Endodermal cell (in vitro differentiated cells): ENCODE data around the gene CAMK1. TPM values are rescaled to one million over a fixed set of nuclear protein-coding genes. Genes with fewer than 3 reads are reported as not detected.

Experiments
- DNase-seq: peaks from one replicate; pipeline ENCODE4 v3.0.0-alpha.2; 2017
- H3K27ac ChIP-seq: 2 replicates; pipeline ENCODE4 v1.5.1; 2013; ENCODE audit warnings: mild to moderate bottlenecking, low read depth, low read length, moderate library complexity
- H3K27me3 ChIP-seq: 2 replicates; pipeline ENCODE4 v1.6.1; 2013; ENCODE audit warnings: mild to moderate bottlenecking, low read length, moderate library complexity; ENCODE audit not compliant: insufficient read depth, control insufficient read depth, poor library complexity, severe bottlenecking
- H3K36me3 ChIP-seq: 2 replicates; pipeline ENCODE4 v1.7.0; 2013; ENCODE audit warnings: mild to moderate bottlenecking, low read length, moderate library complexity; ENCODE audit not compliant: control insufficient read depth, insufficient read depth
- H3K4me1 ChIP-seq: one replicate; pipeline ENCODE4 v1.7.0; 2013; ENCODE audit warnings: low read length; ENCODE audit not compliant: control insufficient read depth, insufficient read depth
- H3K4me3 ChIP-seq: 2 replicates; pipeline ENCODE4 v1.5.1; 2013; ENCODE audit warnings: mild to moderate bottlenecking, low read length, moderate library complexity
- H3K9ac ChIP-seq: 2 replicates; pipeline ENCODE4 v1.6.1; 2013; ENCODE audit warnings: mild to moderate bottlenecking, low read length, moderate library complexity; ENCODE audit not compliant: poor library complexity, severe bottlenecking; ENCODE audit errors: extremely low read depth
- H3K9me3 ChIP-seq: 2 replicates; pipeline ENCODE4 v1.6.1; 2013; ENCODE audit warnings: mild to moderate bottlenecking, low read length, moderate library complexity; ENCODE audit not compliant: control insufficient read depth
- H3K27ac Mint-ChIP-seq: 2 replicates; pipeline ENCODE4 v1.8.0; 2020; ENCODE audit warnings: mixed read lengths
- H3K27me3 Mint-ChIP-seq: 2 replicates; pipeline ENCODE4 v1.8.0; 2021; ENCODE audit warnings: mild to moderate bottlenecking, mixed read lengths; ENCODE audit not compliant: insufficient read depth
- H3K36me3 Mint-ChIP-seq: 2 replicates; pipeline ENCODE4 v1.8.0; 2020; ENCODE audit warnings: low read depth, mixed read lengths
- H3K4me1 Mint-ChIP-seq: 2 replicates; pipeline ENCODE4 v1.8.0; 2020; ENCODE audit warnings: mixed read lengths
- H3K4me3 Mint-ChIP-seq: 2 replicates; pipeline ENCODE4 v1.8.0; 2020; ENCODE audit warnings: mild to moderate bottlenecking, moderate library complexity, mixed read lengths
- H3K9me3 Mint-ChIP-seq: 2 replicates; pipeline ENCODE4 v1.8.0; 2020; ENCODE audit warnings: mild to moderate bottlenecking, mixed read lengths
- WGBS, 2 experiments: methylation state at CpG; one replicate each; pipeline versions ENCODE4 v1.1.5 to v1.1.7; 2013; ENCODE audit warnings: missing lambda C conversion rate in 2 of 2, mixed read lengths in 1 of 2; ENCODE audit not compliant: insufficient coverage in 1 of 2, insufficient read length in 1 of 2; 5-methylcytosine and 5-hydroxymethylcytosine counted together
- total RNA-seq, 2 donors: library from RNA; stranded (reverse); fragmentation: NEBNext Ultra II Directional in 1 of 2; extraction: Animal tissue kit (Norgen Biotek cat#: 25700) in 1 of 2; gene quantifications; 2 replicates in 1 of 2; 3 replicates in 1 of 2; pipeline ENCODE4 v1.2.1, GENCODE V29; 2021
- TF ChIP-seq, protein P1 (sequence below): fragments of 200-600 bp; sonication (generic); conservative IDR thresholded peaks from 2 replicates; pipeline ENCODE4 v1.5.0; 2021; ENCODE audit warnings: antibody characterized with exemption, mild to moderate bottlenecking

Gene CAMK1
- total RNA-seq, 2 donors from 2014 or later, result 10.1 to 13.3 TPM

DNA sequence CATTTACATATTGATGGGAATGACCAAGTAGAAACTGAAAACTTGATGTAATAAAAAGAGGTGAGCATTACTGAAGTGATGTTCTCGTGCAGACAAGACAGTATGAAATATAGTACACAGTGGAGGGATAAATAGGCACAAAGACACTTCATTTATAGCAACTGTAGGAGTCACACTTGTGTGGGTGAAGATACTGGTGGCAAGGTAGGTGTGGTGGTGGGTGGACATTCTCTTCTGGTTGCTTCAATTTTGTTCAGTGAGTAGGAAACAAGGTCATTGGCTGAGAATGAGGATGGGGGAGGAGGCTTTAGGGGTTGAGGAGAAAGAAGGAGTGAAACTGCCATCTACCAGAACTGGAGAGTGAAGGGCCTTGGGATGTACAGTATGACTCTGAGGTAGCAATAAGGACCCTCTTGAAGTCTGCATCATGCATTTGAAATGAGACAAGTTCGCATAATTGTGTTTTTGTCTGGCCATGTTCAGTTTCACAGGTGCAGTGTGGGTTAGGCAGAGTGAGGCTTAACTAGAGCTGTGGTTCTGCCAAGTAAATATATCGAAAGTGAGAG, 59.5 kb downstream of the CAMK1 start:
- no peak overlapping the region for H3K4me3 ChIP-seq
- H3K9me3 Mint-ChIP-seq, result no peaks in the 10 kb centered on the region
- no peak overlapping the region for H3K27ac ChIP-seq
- no peak overlapping the region for H3K27ac Mint-ChIP-seq
- no peak overlapping the region for H3K4me3 Mint-ChIP-seq
- no peaks in the 10 kb centered on the region for H3K4me1 Mint-ChIP-seq
- H3K27me3 ChIP-seq, result peaks cover 31% of the 10 kb centered on the region
- no peak overlapping the region for H3K9ac ChIP-seq
- no peaks in the 10 kb centered on the region for H3K4me1 ChIP-seq
- H3K9me3 ChIP-seq, result no peaks in the 10 kb centered on the region
- DNase-seq, result no peak
- peaks cover 36% of the 10 kb centered on the region for H3K27me3 Mint-ChIP-seq
- 85 to 93% methylated on average over 3 of the region's 3 CpGs for WGBS, 2 experiments
- no peaks in the 10 kb centered on the region for H3K36me3 ChIP-seq
- TF ChIP-seq, protein P1, sequence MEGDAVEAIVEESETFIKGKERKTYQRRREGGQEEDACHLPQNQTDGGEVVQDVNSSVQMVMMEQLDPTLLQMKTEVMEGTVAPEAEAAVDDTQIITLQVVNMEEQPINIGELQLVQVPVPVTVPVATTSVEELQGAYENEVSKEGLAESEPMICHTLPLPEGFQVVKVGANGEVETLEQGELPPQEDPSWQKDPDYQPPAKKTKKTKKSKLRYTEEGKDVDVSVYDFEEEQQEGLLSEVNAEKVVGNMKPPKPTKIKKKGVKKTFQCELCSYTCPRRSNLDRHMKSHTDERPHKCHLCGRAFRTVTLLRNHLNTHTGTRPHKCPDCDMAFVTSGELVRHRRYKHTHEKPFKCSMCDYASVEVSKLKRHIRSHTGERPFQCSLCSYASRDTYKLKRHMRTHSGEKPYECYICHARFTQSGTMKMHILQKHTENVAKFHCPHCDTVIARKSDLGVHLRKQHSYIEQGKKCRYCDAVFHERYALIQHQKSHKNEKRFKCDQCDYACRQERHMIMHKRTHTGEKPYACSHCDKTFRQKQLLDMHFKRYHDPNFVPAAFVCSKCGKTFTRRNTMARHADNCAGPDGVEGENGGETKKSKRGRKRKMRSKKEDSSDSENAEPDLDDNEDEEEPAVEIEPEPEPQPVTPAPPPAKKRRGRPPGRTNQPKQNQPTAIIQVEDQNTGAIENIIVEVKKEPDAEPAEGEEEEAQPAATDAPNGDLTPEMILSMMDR, result no peak
- H3K36me3 Mint-ChIP-seq, result no peaks in the 10 kb centered on the region

Other genes with a start within 250 kb of the CAMK1 start
- gene LHFPL4, start 216.1 kb downstream of the CAMK1 start, total RNA-seq, result 1 to 10 TPM; 1.1 to 6.7 TPM
- 10 to 100 TPM; 41.8 to 47.9 TPM for gene MTMR14, start 120.4 kb downstream of the CAMK1 start, total RNA-seq
- gene CPNE9, start 66.1 kb downstream of the CAMK1 start, total RNA-seq, result under 1 TPM; 0.15 to 0.62 TPM
- gene BRPF1, start 38.2 kb downstream of the CAMK1 start, total RNA-seq, result 10 to 100 TPM; 22.7 to 28.5 TPM
- 10 to 100 TPM; 28.6 to 34.0 TPM for gene OGG1, start 20.0 kb downstream of the CAMK1 start, total RNA-seq
- gene TADA3, start 22.5 kb upstream of the CAMK1 start, total RNA-seq, result 10 to 100 TPM; 52.4 to 62.0 TPM
- 100 to 1,000 TPM; 150 to 153 TPM for gene ARPC4, start 23.1 kb upstream of the CAMK1 start, total RNA-seq
- gene TTLL3, start 40.3 kb upstream of the CAMK1 start, total RNA-seq, result 10 to 100 TPM; 21.6 to 35.0 TPM
- 10 to 100 TPM; 56.9 to 67.1 TPM for gene RPUSD3, start 74.1 kb upstream of the CAMK1 start, total RNA-seq
- gene CIDEC, start 110.3 kb upstream of the CAMK1 start, total RNA-seq, result not detected
- gene JAGN1, start 120.7 kb upstream of the CAMK1 start, total RNA-seq, result 10 to 100 TPM; 21.9 to 29.1 TPM
- gene IL17RE, start 132.9 kb upstream of the CAMK1 start, total RNA-seq, result 1 to 10 TPM; 1.2 to 1.6 TPM
- gene IL17RC, start 147.2 kb upstream of the CAMK1 start, total RNA-seq, result 10 to 100 TPM; 15.7 to 19.0 TPM
- gene CRELD1, start 163.9 kb upstream of the CAMK1 start, total RNA-seq, result 10 to 100 TPM; 35.7 to 43.2 TPM
- 10 to 100 TPM in 1 of 2 donors, 1 to 10 TPM in 1; 7.4 to 11.3 TPM for gene PRRT3, start 182.5 kb upstream of the CAMK1 start, total RNA-seq
- 10 to 100 TPM; 35.6 to 45.3 TPM for gene EMC3, start 216.9 kb upstream of the CAMK1 start, total RNA-seq